Esophagus squamous epithelium (tissue), 4 donors: Measurements from ENCODE around the gene ARL8B.

ENCODE experiments used
- POLR2A ChIP-seq, 4 donors: fragments of 450-650 bp; IDR thresholded peaks; one replicate each; pipeline ENCODE4 v1.6.1; 2017; ENCODE audit warnings: antibody characterized with exemption in 4 of 4, mild to moderate bottlenecking in 4 of 4, moderate library complexity in 3 of 4
- TF ChIP-seq, protein P1 (sequence below), 6 experiments: fragments of 450-650 bp in 4 of 6; fragments of 200-600 bp in 2 of 6; sonication (generic) in 2 of 6; IDR thresholded peaks; one replicate each; pipeline ENCODE4 v1.5.1; 2016 to 2019; ENCODE audit warnings: antibody characterized with exemption in 6 of 6, mild to moderate bottlenecking in 4 of 6, moderate library complexity in 4 of 6

DNA sequence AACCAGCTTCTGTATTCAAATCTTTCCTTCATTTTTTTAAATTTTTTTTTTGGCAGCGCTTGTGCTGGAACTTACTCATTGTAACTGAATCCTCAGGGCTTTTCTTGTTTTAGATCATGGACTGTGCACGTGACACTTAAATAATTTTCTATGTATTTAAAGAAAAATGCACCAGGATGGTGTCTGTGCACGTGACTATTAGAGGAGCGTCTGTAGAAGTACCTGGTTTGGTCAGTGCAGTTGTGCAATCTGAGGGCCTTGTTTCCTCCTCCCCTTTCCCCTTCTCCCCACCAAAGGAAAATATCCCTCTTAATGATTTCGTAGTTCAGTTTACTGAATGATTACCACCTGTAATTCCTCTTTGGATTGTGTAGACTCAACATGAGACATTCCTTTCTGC is 96.7 kb downstream of the ARL8B start:
- TF ChIP-seq, protein P1, sequence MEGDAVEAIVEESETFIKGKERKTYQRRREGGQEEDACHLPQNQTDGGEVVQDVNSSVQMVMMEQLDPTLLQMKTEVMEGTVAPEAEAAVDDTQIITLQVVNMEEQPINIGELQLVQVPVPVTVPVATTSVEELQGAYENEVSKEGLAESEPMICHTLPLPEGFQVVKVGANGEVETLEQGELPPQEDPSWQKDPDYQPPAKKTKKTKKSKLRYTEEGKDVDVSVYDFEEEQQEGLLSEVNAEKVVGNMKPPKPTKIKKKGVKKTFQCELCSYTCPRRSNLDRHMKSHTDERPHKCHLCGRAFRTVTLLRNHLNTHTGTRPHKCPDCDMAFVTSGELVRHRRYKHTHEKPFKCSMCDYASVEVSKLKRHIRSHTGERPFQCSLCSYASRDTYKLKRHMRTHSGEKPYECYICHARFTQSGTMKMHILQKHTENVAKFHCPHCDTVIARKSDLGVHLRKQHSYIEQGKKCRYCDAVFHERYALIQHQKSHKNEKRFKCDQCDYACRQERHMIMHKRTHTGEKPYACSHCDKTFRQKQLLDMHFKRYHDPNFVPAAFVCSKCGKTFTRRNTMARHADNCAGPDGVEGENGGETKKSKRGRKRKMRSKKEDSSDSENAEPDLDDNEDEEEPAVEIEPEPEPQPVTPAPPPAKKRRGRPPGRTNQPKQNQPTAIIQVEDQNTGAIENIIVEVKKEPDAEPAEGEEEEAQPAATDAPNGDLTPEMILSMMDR (IDR thresholded peaks at IDR 0.05), result no peak
- TF ChIP-seq POLR2A (IDR thresholded peaks at IDR 0.05), result no peak
